Cerebellar nuclear complex (tissue), 1 donor: ENCODE data around the gene PSMA8.
"Not testable (repeated sequence)": the region's sequence is repeated elsewhere in the genome, so short reads cannot be mapped to it uniquely, and the experiment has no call there.

ENCODE experiments used
- DNase-seq, 2 experiments: peaks; one replicate each; lab custom pipeline; 2025; lab: John Stamatoyannopoulos, UW

The PSMA8 gene

GRCh38 chr18:26133652-26134051 is at the start of gene PSMA8:
Gene PSMA8 (plus strand): TSS chr18:26133869. CDS start chr18:26133966, 97 bp downstream.
- no peak for DNase-seq

GRCh38 chr18:26085056-26085455 is 48.6 kb upstream of the PSMA8 start:
- DNase-seq: no peak

- DNase-seq: no peak
Measured at GRCh38 chr18:26086959-26087358, 46.7 kb upstream of the PSMA8 start.

GRCh38 chr18:26088487-26088886 is 45.2 kb upstream of the PSMA8 start:
- no peak for DNase-seq

- DNase-seq: no peak
Measured at GRCh38 chr18:26089293-26090129, 44.2 kb upstream of the PSMA8 start.

- peak; percentile 6 to 62 for DNase-seq
Measured at GRCh38 chr18:26090130-26091046, 43.3 kb upstream of the PSMA8 start, which contains the start of gene SS18. Gene SS18 (minus strand): TSS chr18:26090613. CDS start chr18:26090569, 44 bp downstream.

- DNase-seq: no peak
Measured at GRCh38 chr18:26091047-26091630, 42.5 kb upstream of the PSMA8 start.

- DNase-seq: no peak
Measured at GRCh38 chr18:26096852-26097251, 36.8 kb upstream of the PSMA8 start.

- DNase-seq: no peak
Measured at GRCh38 chr18:26097563-26097962, 36.1 kb upstream of the PSMA8 start.

- DNase-seq: no peak
Measured at GRCh38 chr18:26103579-26103978, 30.1 kb upstream of the PSMA8 start.

GRCh38 chr18:26104035-26104434 is 29.6 kb upstream of the PSMA8 start:
- no peak for DNase-seq

GRCh38 chr18:26119246-26119645 is 14.4 kb upstream of the PSMA8 start:
- no peak for DNase-seq

GRCh38 chr18:26121476-26121875 is 12.2 kb upstream of the PSMA8 start:
- no peak for DNase-seq

- DNase-seq: not testable (repeated sequence)
Measured at GRCh38 chr18:26121994-26122393, 11.7 kb upstream of the PSMA8 start.

- no peak for DNase-seq
Measured at GRCh38 chr18:26127786-26128185, 5.9 kb upstream of the PSMA8 start.

- not testable (repeated sequence) for DNase-seq
Measured at GRCh38 chr18:26128192-26128591, 5.5 kb upstream of the PSMA8 start.

- DNase-seq: no peak
Measured at GRCh38 chr18:26134107-26134506, 438 bp downstream of the PSMA8 start.

- DNase-seq: no peak
Measured at GRCh38 chr18:26135548-26135947, 1.9 kb downstream of the PSMA8 start.

GRCh38 chr18:26157326-26157725 is 23.7 kb downstream of the PSMA8 start:
- no peak for DNase-seq

- DNase-seq: no peak
Measured at GRCh38 chr18:26159353-26159752, 25.7 kb downstream of the PSMA8 start.

GRCh38 chr18:26164571-26164970 is 30.9 kb downstream of the PSMA8 start:
- no peak for DNase-seq

- DNase-seq: not testable (repeated sequence)
Measured at GRCh38 chr18:26167592-26167991, 33.9 kb downstream of the PSMA8 start.
